Activated T-cell treated with anti-CD3 and anti-CD28 coated beads, Interleukin-2, amount 50 U/mL, for 4 hours (primary cell): ENCODE data around the gene ATF7IP. TPM values are rescaled to one million over a fixed set of nuclear protein-coding genes. Genes with fewer than 3 reads are reported as not detected.

Experiments used
- ATAC-seq, 2 donors: fragments of 200-7000 bp; cut with Tn5 transposase; one replicate each; pipeline ENCODE4 v1.10.0; 2021
- DNase-seq: peaks from one replicate; pipeline ENCODE4 v3.0.0-alpha.2; 2020
- H3K27me3 Mint-ChIP-seq: one replicate; pipeline ENCODE4 v1.8.0; 2021; ENCODE audit warnings: low read depth, mixed read lengths
- H3K36me3 Mint-ChIP-seq: one replicate; pipeline ENCODE4 v1.8.0; 2022; ENCODE audit warnings: mixed read lengths; ENCODE audit not compliant: insufficient read depth
- H3K4me1 Mint-ChIP-seq: one replicate; pipeline ENCODE4 v1.8.0; 2021; ENCODE audit warnings: low read depth, mixed read lengths
- H3K4me3 Mint-ChIP-seq: one replicate; pipeline ENCODE4 v1.8.0; 2021; ENCODE audit warnings: mild to moderate bottlenecking, moderate library complexity, mixed read lengths
- H3K9me3 Mint-ChIP-seq: one replicate; pipeline ENCODE4 v1.8.0; 2021; ENCODE audit warnings: mixed read lengths
- total RNA-seq, 3 donors: library from RNA; stranded (reverse); gene quantifications; one replicate each; pipeline ENCODE4 v1.2.1, GENCODE V29; 2021

The ATF7IP gene
- total RNA-seq, 3 donors from 2014 or later: 33.5 to 54.6 (median 39.4) TPM

DNA sequence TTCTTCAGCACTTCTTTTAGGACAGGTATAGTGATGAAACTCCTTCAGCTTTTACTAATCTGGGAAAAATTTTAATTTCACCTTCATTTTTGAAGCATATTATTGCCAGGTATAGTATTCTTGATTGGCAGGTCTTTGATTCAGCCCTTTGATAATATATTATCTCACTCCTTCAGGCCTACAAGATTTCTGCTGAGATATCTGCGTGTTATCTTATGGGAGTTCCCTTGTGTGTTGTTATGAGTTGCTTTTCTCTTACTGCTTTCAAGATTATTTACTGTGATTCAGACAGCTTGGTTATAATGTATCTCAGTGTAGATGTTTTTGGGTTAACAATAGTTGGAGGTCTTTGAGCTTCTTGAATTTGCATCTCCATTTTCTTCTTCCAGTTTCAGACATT lies 87.4 kb downstream of the ATF7IP start:
- Mint-ChIP-seq H3K4me1 (peaks cover 62% of the 10 kb centered on the region), H3K36me3 (peaks cover 69% of the 10 kb centered on the region)
- ATAC-seq: peak in 1 of 2 donors; percentile 40

DNA sequence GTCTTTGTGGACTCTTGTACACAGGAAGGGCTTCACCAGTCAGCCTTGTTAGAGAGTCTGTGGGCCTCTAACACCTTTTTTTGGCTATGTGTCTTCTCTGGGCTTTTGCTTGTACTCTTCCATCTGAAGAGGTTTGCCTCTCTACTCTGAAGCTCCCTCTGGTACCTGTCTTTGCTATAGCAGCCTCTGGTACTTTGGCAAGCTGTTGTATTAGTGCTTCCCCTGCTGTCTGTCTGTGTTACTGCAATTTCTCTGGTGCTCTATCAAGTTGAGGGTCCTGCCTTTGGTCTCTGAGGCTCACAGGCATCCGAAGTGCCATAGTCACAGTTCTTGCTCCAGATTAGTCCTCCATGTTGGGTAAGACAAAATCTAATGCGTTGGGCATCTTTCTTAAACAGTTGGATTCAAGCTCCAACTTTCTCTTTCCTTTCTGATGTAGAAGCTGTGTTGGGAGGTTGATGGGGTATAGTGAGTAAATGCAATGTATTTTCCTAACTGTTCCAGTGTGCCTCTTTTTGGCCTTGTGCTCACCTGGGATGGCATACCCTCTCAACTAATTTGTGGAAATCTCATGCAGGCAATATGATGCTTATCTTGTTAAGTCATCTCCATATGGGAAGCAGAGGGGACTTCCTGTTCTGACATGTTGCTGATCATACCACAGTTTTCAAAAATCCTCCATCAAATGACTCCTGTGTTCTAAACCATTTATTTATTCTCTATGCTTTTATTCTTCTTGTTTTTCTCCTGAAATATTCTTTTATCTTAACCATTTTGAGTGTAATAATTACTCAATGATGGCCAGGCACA lies 88.8 kb downstream of the ATF7IP start:
- peaks cover 52% of the 10 kb centered on the region for H3K4me1 Mint-ChIP-seq
- DNase-seq (no peak), ATAC-seq (peak; percentile 82 to 90)
- H3K9me3 Mint-ChIP-seq: peaks cover 9% of the 10 kb centered on the region
- peaks cover 59% of the 10 kb centered on the region for H3K36me3 Mint-ChIP-seq
- H3K4me3 Mint-ChIP-seq: no peak overlapping the region
- H3K27me3 Mint-ChIP-seq: no peaks in the 10 kb centered on the region

More for the DNA sequence above, 87.4 kb downstream of the ATF7IP start:
- no peak overlapping the region for H3K4me3 Mint-ChIP-seq
- H3K27me3 Mint-ChIP-seq: no peaks in the 10 kb centered on the region
- H3K9me3 Mint-ChIP-seq: peaks cover 9% of the 10 kb centered on the region
- DNase-seq: no peak

- Mint-ChIP-seq H3K4me1 (peaks cover 27% of the 10 kb centered on the region), H3K27me3 (no peaks in the 10 kb centered on the region), H3K4me3 (no peak overlapping the region), H3K9me3 (no peaks in the 10 kb centered on the region), H3K36me3 (peaks cover 41% of the 10 kb centered on the region)
- no peak for ATAC-seq
- no peak for DNase-seq
Measured at GRCh38 chr12:14460212-14460841, 94.8 kb downstream of the ATF7IP start.

- H3K27me3 Mint-ChIP-seq: no peaks in the 10 kb centered on the region
- peaks cover 66% of the 10 kb centered on the region for H3K36me3 Mint-ChIP-seq
- peaks cover 5% of the 10 kb centered on the region for H3K4me1 Mint-ChIP-seq
- peaks cover 32% of the 10 kb centered on the region for H3K9me3 Mint-ChIP-seq
- no peak for DNase-seq
- ATAC-seq: peak; percentile 52 to 70
- no peak overlapping the region for H3K4me3 Mint-ChIP-seq
Measured at GRCh38 chr12:14471497-14471896, 106.0 kb downstream of the ATF7IP start.

GRCh38 chr12:14473707-14474287 lies 108.3 kb downstream of the ATF7IP start:
- ATAC-seq (no peak), DNase-seq (no peak)
- H3K9me3 Mint-ChIP-seq: peaks cover 32% of the 10 kb centered on the region
- H3K27me3 Mint-ChIP-seq: no peaks in the 10 kb centered on the region
- peaks cover 67% of the 10 kb centered on the region for H3K36me3 Mint-ChIP-seq
- H3K4me3 Mint-ChIP-seq: no peak overlapping the region
- peaks cover 9% of the 10 kb centered on the region for H3K4me1 Mint-ChIP-seq

GRCh38 chr12:14479004-14479403 lies 113.5 kb downstream of the ATF7IP start:
- H3K27me3 Mint-ChIP-seq: no peaks in the 10 kb centered on the region
- ATAC-seq: peak; percentile 66 to 74
- no peak overlapping the region for H3K4me3 Mint-ChIP-seq
- H3K4me1 Mint-ChIP-seq: peaks cover 10% of the 10 kb centered on the region
- peaks cover 5% of the 10 kb centered on the region for H3K9me3 Mint-ChIP-seq
- DNase-seq: no peak
- peaks cover 65% of the 10 kb centered on the region for H3K36me3 Mint-ChIP-seq

DNA sequence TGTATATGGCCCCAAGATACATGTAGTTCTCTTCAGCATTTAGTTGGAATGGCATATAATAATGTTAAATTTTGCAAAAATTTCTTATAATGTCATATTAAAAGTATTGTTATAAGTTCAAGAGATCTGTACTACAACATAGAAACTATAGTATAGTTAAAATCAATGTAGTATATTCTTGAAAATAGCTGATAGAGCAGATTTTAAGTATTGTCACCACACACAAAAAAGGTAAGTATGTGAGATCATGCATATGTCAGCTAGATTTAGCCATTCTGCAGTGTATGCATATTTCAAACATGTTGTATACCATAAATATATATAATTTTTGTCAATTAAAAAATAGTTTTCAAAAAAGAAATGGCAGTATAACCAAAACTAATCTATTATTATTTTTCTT lies 115.7 kb downstream of the ATF7IP start:
- H3K4me1 Mint-ChIP-seq: peaks cover 10% of the 10 kb centered on the region
- no peak for ATAC-seq
- no peak overlapping the region for H3K4me3 Mint-ChIP-seq
- H3K36me3 Mint-ChIP-seq: peaks cover 63% of the 10 kb centered on the region
- no peaks in the 10 kb centered on the region for H3K27me3 Mint-ChIP-seq
- no peak for DNase-seq
- no peaks in the 10 kb centered on the region for H3K9me3 Mint-ChIP-seq

GRCh38 chr12:14482361-14482760 lies 116.9 kb downstream of the ATF7IP start:
- no peak for ATAC-seq
- Mint-ChIP-seq H3K4me1 (peaks cover 10% of the 10 kb centered on the region), H3K9me3 (no peaks in the 10 kb centered on the region), H3K4me3 (no peak overlapping the region), H3K36me3 (peaks cover 67% of the 10 kb centered on the region), H3K27me3 (no peaks in the 10 kb centered on the region)
- DNase-seq: no peak

- peaks cover 66% of the 10 kb centered on the region for H3K36me3 Mint-ChIP-seq
- no peaks in the 10 kb centered on the region for H3K9me3 Mint-ChIP-seq
- DNase-seq (no peak), ATAC-seq (no peak)
- H3K4me1 Mint-ChIP-seq: peaks cover 10% of the 10 kb centered on the region
- no peaks in the 10 kb centered on the region for H3K27me3 Mint-ChIP-seq
- no peak overlapping the region for H3K4me3 Mint-ChIP-seq
Measured at GRCh38 chr12:14482886-14483285, 117.4 kb downstream of the ATF7IP start.

GRCh38 chr12:14495326-14495725 lies 129.8 kb downstream of the ATF7IP start:
- DNase-seq (no peak), ATAC-seq (no peak)
- H3K27me3 Mint-ChIP-seq: no peaks in the 10 kb centered on the region
- H3K4me1 Mint-ChIP-seq: peaks cover 3% of the 10 kb centered on the region
- peaks cover 68% of the 10 kb centered on the region for H3K36me3 Mint-ChIP-seq
- no peaks in the 10 kb centered on the region for H3K9me3 Mint-ChIP-seq
- no peak overlapping the region for H3K4me3 Mint-ChIP-seq

- no peak for ATAC-seq
- Mint-ChIP-seq H3K27me3 (no peaks in the 10 kb centered on the region), H3K36me3 (peaks cover 15% of the 10 kb centered on the region), H3K4me3 (no peak overlapping the region), H3K9me3 (no peaks in the 10 kb centered on the region), H3K4me1 (peaks cover 2% of the 10 kb centered on the region)
- DNase-seq: no peak
Measured at GRCh38 chr12:14505626-14506596, 140.4 kb downstream of the ATF7IP start.

GRCh38 chr12:14510574-14510973 lies 145.1 kb downstream of the ATF7IP start:
- ATAC-seq: no peak
- Mint-ChIP-seq H3K4me3 (no peak overlapping the region), H3K9me3 (no peaks in the 10 kb centered on the region), H3K4me1 (no peaks in the 10 kb centered on the region), H3K27me3 (no peaks in the 10 kb centered on the region), H3K36me3 (no peaks in the 10 kb centered on the region)
- no peak for DNase-seq

DNA sequence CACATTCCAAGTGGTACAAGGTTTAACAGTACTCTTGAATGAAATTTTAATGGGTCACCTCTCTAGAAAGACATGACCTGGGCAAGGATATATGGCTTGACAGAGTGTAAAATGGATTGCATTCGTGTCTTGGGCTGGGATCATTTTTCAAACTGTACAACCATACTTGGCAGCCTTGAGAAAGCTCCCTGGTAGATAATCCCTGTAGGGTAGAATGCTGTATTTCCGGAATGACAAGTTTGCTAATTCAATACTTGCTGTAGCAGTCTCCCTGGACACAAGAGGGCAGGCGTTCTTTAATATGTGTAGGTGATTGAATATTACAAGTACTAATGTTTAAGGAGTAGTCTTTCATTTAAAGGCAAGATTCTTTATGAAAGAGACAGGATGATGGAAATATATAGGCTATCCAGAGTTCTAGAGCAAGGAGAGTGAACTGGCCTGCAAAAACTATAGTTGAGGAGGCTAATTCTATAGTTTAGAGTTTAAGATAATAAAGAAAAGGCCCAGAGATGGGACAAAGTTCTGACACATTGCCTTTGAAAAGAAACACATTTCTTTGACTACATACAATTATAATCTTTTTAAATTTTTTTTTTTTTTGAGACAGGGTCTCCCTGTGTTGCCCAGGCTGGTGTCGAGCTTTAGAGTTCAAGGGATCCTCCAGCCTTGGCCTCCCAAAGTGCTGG lies 148.8 kb downstream of the ATF7IP start:
- no peaks in the 10 kb centered on the region for H3K36me3 Mint-ChIP-seq
- no peak overlapping the region for H3K4me3 Mint-ChIP-seq
- no peak for DNase-seq
- no peaks in the 10 kb centered on the region for H3K9me3 Mint-ChIP-seq
- ATAC-seq: no peak
- no peaks in the 10 kb centered on the region for H3K27me3 Mint-ChIP-seq
- H3K4me1 Mint-ChIP-seq: no peaks in the 10 kb centered on the region
